Suprapubic skin (tissue), 4 donors: Measurements from ENCODE around the gene PDS5A. TPM values are rescaled to one million over a fixed set of nuclear protein-coding genes. Genes with fewer than 3 reads are reported as not detected.
A peak's percentile ranks its signal among the peaks of the same experiment; 100 is the strongest.

ENCODE experiments used
- DNase-seq, 2 donors: peaks; one replicate each; pipeline ENCODE4 v3.0.0-alpha.2; 2019; ENCODE audit warnings: low spot score in 2 of 2
- H3K27ac ChIP-seq: fragments of 200-600 bp; sonication (generic); one replicate; pipeline ENCODE4 v1.5.1; 2019
- H3K27me3 ChIP-seq: fragments of 200-600 bp; sonication (generic); one replicate; pipeline ENCODE4 v1.5.1; 2019
- H3K36me3 ChIP-seq: fragments of 200-600 bp; sonication (generic); one replicate; pipeline ENCODE4 v1.5.1; 2019
- H3K4me1 ChIP-seq: fragments of 200-600 bp; sonication (generic); one replicate; pipeline ENCODE4 v1.5.1; 2019
- H3K4me3 ChIP-seq: fragments of 200-600 bp; sonication (generic); one replicate; pipeline ENCODE4 v1.5.1; 2019; ENCODE audit warnings: mild to moderate bottlenecking
- H3K9me3 ChIP-seq: fragments of 200-600 bp; sonication (generic); one replicate; pipeline ENCODE4 v1.5.1; 2019
- EP300 ChIP-seq: sonication (generic); formaldehyde crosslinking; IDR thresholded peaks from one replicate; pipeline ENCODE4 v1.6.1; 2017; ENCODE audit warnings: antibody characterized with exemption
- POLR2A ChIP-seq, 2 donors: fragments of 450-650 bp; IDR thresholded peaks; one replicate each; pipeline ENCODE4 v1.6.1; 2017; ENCODE audit warnings: antibody characterized with exemption in 2 of 2, mild to moderate bottlenecking in 2 of 2, moderate library complexity in 2 of 2
- POLR2AphosphoS5 ChIP-seq, 3 donors: sonication (generic); formaldehyde crosslinking; IDR thresholded peaks; one replicate each; pipeline ENCODE4 v1.6.1; 2017; ENCODE audit warnings: antibody characterized with exemption in 3 of 3
- WGBS: methylation state at CpG from one replicate; pipeline ENCODE4 v1.1.5; 2018; 5-methylcytosine and 5-hydroxymethylcytosine counted together
- total RNA-seq, 4 donors: library from RNA; depleted of rRNA; stranded (reverse); fragments of >200 nt; gene quantifications; one replicate each; pipeline ENCODE4 v1.1.0, GENCODE V29; 2016
- TF ChIP-seq, protein P1 (sequence below), 2 donors: fragments of 200-600 bp in 1 of 2; fragments of 450-650 bp in 1 of 2; sonication (generic) in 1 of 2; IDR thresholded peaks; one replicate each; pipeline ENCODE4 v1.5.1; 2016 to 2019; ENCODE audit warnings: antibody characterized with exemption in 2 of 2, mild to moderate bottlenecking in 1 of 2, moderate library complexity in 1 of 2

The PDS5A gene
- total RNA-seq, 4 donors from 2014 or later, result 52.4 to 89.6 (median 68.9) TPM

GRCh38 chr4:39978904-39979303 lies 1.2 kb upstream of the PDS5A start:
- Histone ChIP-seq H3K36me3 (peaks cover 13% of the 10 kb centered on the region), H3K4me1 (peaks cover 26% of the 10 kb centered on the region), H3K27me3 (no peaks in the 10 kb centered on the region), H3K4me3 (no peak overlapping the region), H3K27ac (no peak overlapping the region), H3K9me3 (no peaks in the 10 kb centered on the region)
- WGBS, result 81% methylated on average over 5 of the region's 5 CpGs
- DNase-seq, result no peak
- TF ChIP-seq POLR2A (IDR thresholded peaks at IDR 0.05), result no peak
- TF ChIP-seq EP300, result no peak
- TF ChIP-seq POLR2AphosphoS5 (IDR thresholded peaks at IDR 0.05), result no peak
- TF ChIP-seq, protein P1, sequence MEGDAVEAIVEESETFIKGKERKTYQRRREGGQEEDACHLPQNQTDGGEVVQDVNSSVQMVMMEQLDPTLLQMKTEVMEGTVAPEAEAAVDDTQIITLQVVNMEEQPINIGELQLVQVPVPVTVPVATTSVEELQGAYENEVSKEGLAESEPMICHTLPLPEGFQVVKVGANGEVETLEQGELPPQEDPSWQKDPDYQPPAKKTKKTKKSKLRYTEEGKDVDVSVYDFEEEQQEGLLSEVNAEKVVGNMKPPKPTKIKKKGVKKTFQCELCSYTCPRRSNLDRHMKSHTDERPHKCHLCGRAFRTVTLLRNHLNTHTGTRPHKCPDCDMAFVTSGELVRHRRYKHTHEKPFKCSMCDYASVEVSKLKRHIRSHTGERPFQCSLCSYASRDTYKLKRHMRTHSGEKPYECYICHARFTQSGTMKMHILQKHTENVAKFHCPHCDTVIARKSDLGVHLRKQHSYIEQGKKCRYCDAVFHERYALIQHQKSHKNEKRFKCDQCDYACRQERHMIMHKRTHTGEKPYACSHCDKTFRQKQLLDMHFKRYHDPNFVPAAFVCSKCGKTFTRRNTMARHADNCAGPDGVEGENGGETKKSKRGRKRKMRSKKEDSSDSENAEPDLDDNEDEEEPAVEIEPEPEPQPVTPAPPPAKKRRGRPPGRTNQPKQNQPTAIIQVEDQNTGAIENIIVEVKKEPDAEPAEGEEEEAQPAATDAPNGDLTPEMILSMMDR (IDR thresholded peaks at IDR 0.05), result no peak

DNA sequence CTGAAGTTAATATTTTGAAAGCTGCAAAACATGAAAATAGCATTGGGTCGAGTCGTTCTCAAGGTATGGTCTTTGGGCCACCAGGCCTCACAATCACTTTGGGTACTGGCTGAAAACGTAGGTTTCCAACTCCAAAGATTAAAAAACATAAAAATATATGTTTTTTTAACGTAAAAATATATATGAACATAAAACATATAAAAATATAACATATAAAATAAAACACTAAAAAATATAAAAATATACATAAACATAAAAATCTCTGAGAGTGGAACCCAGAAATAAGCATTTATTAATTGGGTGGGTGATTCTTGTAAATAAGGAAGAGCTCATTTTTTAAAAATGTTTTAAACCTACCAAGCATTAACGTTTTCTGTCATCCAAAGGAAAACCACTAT lies 666 bp upstream of the PDS5A start:
- DNase-seq, result no peak
- 15% methylated on average over 5 of the region's 5 CpGs for WGBS
- H3K27me3 ChIP-seq, result no peaks in the 10 kb centered on the region
- peak overlapping the region; percentile 98 for H3K27ac ChIP-seq
- H3K36me3 ChIP-seq, result peaks cover 18% of the 10 kb centered on the region
- no peaks in the 10 kb centered on the region for H3K9me3 ChIP-seq
- peak overlapping the region; percentile 99 for H3K4me3 ChIP-seq
- TF ChIP-seq EP300 (no peak), POLR2AphosphoS5 (IDR thresholded peaks at IDR 0.05) (no peak), POLR2A (IDR thresholded peaks at IDR 0.05) (no peak)
- TF ChIP-seq, protein P1 (IDR thresholded peaks at IDR 0.05), result no peak
- H3K4me1 ChIP-seq, result peaks cover 26% of the 10 kb centered on the region

DNA sequence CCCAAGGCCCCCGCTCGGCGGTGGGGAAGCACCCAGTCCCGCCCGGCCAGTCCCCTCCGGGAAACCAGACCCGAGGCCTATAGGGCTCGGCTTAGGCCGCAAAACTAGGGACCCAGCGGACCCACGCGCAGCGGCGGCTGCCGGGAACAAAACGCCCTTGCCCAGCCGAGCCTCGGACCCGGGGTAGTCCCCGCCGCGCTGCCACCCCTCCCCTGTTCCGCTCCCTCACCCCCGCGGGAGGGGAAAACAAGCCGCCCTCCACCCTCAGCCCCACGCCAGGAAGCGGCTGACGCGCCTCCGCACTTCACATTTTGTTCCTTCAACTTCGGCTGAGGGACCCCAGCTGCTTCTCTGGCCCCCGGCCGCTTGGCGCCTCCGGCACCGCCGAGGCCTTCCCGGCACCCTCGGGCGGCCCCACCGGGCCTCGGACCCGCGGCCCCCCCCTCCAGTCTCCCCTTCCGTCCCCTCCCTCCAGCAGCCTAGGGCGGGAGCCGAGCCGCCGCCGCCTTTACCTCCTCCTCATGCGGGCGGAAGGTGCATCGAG lies 694 bp downstream of the PDS5A start:
- 2% methylated on average over 16 of the region's 54 CpGs for WGBS
- H3K4me3 ChIP-seq, result peak overlapping the region; percentile 99
- peaks cover 29% of the 10 kb centered on the region for H3K4me1 ChIP-seq
- peaks cover 21% of the 10 kb centered on the region for H3K36me3 ChIP-seq
- no peaks in the 10 kb centered on the region for H3K27me3 ChIP-seq
- peak in 1 of 2 donors; percentile 81 for DNase-seq
- TF ChIP-seq, protein P1 (IDR thresholded peaks at IDR 0.05), result no peak
- TF ChIP-seq EP300, result no peak
- no peak for TF ChIP-seq POLR2A (IDR thresholded peaks at IDR 0.05)
- TF ChIP-seq POLR2AphosphoS5 (IDR thresholded peaks at IDR 0.05), result no peak
- H3K9me3 ChIP-seq, result no peaks in the 10 kb centered on the region
- H3K27ac ChIP-seq, result peak overlapping the region; percentile 98

DNA sequence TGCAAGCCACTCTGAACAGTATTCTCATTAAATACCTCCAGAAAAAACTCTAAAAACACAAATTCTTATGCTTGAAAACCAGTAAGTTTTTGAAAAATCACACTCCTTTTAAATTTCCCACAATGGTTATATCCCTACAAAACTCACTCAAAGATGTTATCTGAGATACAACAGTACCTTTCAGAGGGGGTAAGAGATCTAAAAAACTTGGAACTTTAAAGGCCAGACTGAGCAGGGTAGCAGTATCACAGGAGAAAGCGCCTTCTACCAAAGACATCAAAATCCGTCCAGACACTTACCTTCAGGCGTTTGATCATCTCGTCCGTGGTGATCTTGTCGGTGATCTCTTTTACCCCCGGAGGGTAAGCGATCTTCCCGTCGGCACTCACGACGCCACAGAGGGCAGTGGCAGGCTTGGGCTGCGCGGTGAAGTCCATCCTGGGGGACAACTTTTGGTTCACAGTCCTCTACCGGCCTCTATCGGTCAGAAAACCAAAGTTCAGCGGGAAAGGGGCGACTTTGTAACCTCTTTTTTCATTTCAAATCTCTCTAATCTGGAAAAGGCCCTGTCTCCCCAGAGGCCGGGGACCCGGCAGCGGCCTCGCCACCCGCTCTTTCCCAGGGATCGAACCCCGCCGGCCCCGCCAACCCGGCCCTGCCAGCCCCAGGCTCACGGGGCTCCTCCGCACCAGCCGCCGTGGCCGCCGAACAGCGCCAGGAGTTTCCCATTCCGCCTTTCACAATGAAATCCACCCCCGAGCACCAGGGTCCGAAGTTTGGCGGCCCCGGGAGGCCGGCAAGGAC lies 1.4 kb downstream of the PDS5A start:
- H3K4me1 ChIP-seq, result peaks cover 30% of the 10 kb centered on the region
- WGBS, result 1% methylated on average over 41 of the region's 41 CpGs
- DNase-seq, result peak; percentile 79 to 88

More for the DNA sequence above, 1.4 kb downstream of the PDS5A start:
- H3K9me3 ChIP-seq, result no peaks in the 10 kb centered on the region
- peak overlapping the region; percentile 98 for H3K27ac ChIP-seq
- H3K4me3 ChIP-seq, result peak overlapping the region; percentile 99
- no peaks in the 10 kb centered on the region for H3K27me3 ChIP-seq
- TF ChIP-seq, protein P1 (IDR thresholded peaks at IDR 0.05), result peak; percentile 64 to 66
- TF ChIP-seq EP300 (no peak), POLR2AphosphoS5 (IDR thresholded peaks at IDR 0.05) (no peak), POLR2A (IDR thresholded peaks at IDR 0.05) (no peak)
- peaks cover 23% of the 10 kb centered on the region for H3K36me3 ChIP-seq
